Spleen (tissue), 7 donors: ENCODE results near the gene ETV6.

Experiments used
- POLR2A ChIP-seq, 3 donors: fragments of 450-650 bp; IDR thresholded peaks; one replicate each; pipeline ENCODE4 v1.5.1; 2017; ENCODE audit warnings: antibody characterized with exemption in 3 of 3, mild to moderate bottlenecking in 1 of 3
- POLR2AphosphoS5 ChIP-seq, 3 donors: sonication (generic); formaldehyde crosslinking; IDR thresholded peaks; one replicate each; pipeline ENCODE4 v1.5.1; 2017; ENCODE audit warnings: antibody characterized with exemption in 3 of 3
- TF ChIP-seq, protein P1 (sequence below), 11 experiments: fragments of 200-600 bp in 7 of 11; fragments of 450-650 bp in 4 of 11; sonication (generic) in 4 of 11; IDR thresholded peaks in 8 of 11; conservative IDR thresholded peaks in 3 of 11; 1 replicate in 7 of 11; 2 replicates in 4 of 11; pipeline versions ENCODE4 v1.4.0 to v1.8.0; 2016 to 2021; ENCODE audit warnings: antibody characterized with exemption in 11 of 11, inconsistent platforms in 4 of 11, mild to moderate bottlenecking in 1 of 11
- donor health status: DM: no; HTN: no; CAD: no; lungs with moderate emphysema.
- donor health status: DM: no; HTN: no; CAD: no.
- donor health status: DM: no; HTN: no; CAD: no.

DNA sequence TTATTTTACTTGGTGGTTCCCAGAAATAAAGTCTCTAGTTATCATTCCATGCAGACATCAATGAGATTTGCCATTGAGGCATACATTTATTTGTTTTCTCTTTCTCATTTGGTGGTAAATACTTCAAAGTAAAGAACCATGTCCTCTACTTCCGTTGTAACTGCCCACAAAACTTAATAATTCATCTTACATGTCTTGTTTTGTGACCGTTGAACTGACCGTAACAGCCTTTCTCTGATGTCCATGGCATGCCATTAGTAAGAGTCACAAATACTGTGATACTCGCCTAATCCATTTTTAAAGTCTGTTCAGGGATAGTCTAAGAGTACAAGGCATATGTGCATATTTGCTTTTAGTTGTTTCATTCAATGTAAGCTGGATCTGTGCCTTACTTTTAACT lies 145.3 kb downstream of the ETV6 start:
- TF ChIP-seq, protein P1, sequence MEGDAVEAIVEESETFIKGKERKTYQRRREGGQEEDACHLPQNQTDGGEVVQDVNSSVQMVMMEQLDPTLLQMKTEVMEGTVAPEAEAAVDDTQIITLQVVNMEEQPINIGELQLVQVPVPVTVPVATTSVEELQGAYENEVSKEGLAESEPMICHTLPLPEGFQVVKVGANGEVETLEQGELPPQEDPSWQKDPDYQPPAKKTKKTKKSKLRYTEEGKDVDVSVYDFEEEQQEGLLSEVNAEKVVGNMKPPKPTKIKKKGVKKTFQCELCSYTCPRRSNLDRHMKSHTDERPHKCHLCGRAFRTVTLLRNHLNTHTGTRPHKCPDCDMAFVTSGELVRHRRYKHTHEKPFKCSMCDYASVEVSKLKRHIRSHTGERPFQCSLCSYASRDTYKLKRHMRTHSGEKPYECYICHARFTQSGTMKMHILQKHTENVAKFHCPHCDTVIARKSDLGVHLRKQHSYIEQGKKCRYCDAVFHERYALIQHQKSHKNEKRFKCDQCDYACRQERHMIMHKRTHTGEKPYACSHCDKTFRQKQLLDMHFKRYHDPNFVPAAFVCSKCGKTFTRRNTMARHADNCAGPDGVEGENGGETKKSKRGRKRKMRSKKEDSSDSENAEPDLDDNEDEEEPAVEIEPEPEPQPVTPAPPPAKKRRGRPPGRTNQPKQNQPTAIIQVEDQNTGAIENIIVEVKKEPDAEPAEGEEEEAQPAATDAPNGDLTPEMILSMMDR (IDR thresholded peaks at IDR 0.05 in 8 of 11, conservative IDR thresholded peaks at IDR 0.05 in 3 of 11), result no peak
- TF ChIP-seq POLR2AphosphoS5 (IDR thresholded peaks at IDR 0.05) (no peak), POLR2A (IDR thresholded peaks at IDR 0.05) (no peak)
